OCI-M1 (cell line): ENCODE measurements around the gene NEIL1.
A peak's percentile ranks its signal among the peaks of the same experiment; 100 is the strongest.
"Not testable (repeated sequence)": the region's sequence is repeated elsewhere in the genome, so short reads cannot be mapped to it uniquely, and the experiment has no call there.

Source experiments
- DNase-seq: peaks from one replicate; lab custom pipeline; 2025; lab: John Stamatoyannopoulos, UW

Gene NEIL1

DNA sequence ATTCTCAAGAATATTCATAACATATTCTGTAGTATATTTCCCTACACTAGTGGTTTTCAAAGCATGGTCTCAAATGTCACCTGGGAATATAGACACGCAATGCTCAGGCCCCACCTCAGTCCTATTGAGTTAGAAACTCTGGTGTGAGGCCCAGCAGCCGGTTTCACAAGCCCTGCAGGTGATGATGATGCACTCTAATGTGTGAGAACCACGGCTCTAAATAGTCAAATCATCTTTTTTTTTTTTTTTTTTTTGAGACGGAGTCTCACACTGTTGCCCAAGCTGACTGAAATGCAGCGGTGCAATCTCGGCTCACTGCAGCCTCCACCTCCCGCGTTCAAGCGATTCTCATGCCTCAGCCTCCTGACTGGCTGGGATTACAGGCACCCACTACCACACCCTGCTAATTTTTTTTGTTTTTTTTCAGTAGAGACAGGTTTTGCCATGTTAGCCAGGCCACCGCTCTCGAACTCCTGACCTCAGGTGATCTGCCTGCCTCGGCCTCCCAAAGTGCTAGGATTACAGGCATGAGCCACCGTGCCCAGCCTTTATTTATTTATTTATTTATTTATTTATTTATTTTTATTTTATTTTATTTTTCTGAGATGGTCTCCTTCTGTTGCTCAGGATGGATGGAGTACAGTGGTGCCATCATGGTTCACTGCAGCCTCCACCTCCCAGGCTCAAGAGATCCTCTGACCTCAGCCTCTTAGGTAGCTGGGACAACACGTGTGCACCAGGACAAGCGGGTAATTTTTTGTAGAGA, 13.0 kb upstream of the NEIL1 start:
- DNase-seq, result not testable (repeated sequence)

DNA sequence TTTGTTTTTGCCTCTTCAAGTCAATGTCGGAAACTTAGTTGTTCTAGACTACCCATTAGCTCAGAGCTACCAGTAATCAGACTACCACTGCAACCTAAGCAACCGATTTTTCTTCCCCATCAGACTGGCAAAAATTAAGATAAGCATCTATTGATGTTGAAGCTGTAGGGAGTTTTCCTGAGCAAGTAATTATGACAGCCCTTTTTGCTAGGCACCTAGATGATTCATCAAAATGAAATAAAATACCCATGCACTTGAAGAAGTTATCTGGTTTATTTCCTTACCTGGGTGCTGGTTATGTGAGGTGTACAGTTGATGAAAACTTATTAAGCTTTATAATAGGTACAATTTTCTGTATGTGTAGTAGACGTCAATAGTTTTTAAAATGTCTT, 11.5 kb upstream of the NEIL1 start:
- no peak for DNase-seq

DNA sequence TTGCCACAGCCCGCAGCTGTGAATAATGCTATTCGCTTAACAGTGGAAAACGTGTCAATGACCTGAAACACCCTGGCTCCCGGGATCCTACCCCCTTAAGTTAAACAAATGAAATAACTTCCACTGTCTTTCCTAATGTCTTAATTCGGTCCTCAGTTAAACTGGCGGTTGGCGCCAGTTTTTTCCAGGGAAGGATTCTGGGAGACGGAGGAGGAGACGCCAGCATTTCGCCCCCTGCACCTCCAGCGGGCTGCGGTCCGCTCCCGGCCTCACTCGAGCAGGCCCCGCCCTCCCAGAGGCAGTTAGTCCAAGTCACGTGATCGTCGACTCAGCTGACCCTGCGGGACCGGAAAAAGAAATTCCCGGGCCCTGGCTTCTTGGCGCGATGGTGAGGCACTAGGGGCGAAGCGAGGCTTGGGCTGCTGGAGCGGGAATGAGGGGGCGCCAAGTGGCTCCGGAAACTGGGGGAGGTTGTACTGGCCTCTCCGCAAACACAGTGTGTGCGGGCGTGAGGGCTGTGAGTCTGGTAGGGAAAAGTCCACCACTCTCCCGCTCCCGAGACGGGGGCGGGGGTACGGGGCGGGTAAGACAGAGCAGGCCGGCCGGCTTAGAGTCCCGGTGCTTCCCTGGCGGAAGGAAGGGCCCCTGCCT, 11.0 kb upstream of the NEIL1 start, which contains the start of gene COMMD4:
Gene COMMD4 (plus strand): TSS at position 359 of the 651 bp plus-strand sequence. CDS start 27 bp downstream, at position 386.
- DNase-seq, result peak; percentile 95

GRCh38 chr15:75338661-75339240, 8.1 kb upstream of the NEIL1 start:
- no peak for DNase-seq

DNA sequence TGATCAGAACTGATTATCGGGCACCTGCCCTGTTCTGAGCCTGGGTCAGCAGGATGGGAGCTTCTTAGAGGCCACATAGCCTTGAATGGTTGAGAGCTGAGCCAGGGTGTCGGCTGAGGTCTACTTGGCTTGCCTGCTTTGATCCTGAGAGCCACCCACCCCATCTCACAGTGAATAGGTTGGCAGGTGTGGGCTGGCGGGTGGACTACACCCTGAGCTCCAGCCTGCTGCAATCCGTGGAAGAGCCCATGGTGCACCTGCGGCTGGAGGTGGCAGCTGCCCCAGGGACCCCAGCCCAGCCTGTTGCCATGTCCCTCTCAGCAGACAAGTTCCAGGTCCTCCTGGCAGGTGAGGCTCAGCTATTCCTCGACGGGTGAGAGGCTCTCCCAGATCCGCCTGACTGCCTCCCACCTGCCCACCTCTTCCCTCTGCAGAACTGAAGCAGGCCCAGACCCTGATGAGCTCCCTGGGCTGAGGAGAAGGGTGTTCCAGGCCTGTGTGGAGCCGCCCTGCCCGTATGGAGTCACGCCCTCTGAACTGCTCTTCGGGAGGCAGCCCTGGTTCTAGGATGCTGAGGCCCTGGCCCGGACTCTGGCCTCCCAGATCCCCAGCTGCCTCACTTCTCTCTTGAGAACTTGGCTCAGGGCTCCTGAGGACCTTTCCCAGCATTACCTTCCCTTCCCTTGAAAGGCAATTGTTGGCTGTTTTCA, 7.2 kb upstream of the NEIL1 start:
- DNase-seq, result no peak

DNA sequence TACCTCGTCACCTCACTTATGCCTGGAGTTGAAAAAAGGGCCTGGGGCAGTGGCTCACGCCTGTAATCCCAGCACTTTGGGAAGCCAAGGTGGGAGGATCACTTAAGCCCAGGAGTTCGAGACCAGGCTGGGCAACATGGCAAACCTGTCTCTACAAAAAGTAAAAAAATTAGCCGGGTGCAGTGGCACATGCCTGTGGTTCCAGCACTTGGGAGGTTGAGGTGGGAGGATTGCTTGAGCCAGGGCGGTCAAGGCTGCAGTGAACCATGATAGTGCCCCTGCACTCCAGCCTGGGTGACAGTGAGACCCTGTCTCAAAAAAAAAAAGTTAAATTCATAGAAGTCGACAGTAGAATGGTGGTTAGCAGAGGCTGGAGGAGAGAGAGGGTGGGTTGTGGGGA, 4.6 kb upstream of the NEIL1 start:
- DNase-seq, result no peak

GRCh38 chr15:75343953-75344352, 2.9 kb upstream of the NEIL1 start:
- not testable (repeated sequence) for DNase-seq

DNA sequence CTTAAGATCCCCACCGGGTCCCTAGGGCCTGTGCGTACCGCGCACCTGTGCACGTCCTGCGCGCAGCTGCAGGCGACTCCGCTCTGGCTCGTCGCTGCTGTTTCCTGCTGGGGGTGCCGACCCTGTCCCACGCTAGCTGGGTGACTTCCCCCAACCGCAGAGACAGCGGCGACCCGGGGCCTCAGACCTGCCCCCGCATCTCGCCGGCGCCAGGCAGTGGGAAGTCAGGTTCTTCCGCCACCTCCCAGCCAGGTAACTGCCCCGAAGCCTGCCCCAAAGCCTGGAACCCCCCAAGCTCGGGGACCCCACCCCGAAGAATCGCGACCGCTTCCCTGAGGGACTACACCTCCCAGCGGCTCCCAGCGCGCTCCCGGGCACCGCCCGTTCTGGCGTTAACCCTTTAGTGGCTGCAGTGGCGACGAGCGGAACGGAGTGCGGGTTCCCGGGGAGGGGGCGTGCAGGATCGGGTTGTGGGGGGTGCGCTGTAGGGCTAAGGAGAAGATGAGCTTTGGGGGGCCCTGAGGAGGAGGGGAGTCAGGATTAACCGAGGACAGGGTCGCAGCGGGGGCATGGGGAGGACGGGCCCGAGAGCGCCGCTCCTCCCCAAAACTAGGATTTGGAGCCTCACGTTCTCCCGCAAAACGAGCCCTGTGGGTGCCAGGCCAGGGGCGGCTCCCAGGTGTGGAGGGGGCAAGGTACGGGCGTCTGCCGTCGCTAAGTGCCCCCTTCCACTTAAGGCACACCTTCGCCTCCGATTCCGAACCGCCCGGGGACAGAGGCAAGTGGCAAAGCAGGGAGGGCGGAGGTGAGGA, 589 bp downstream of the NEIL1 start:
- DNase-seq, result peak; percentile 36

DNA sequence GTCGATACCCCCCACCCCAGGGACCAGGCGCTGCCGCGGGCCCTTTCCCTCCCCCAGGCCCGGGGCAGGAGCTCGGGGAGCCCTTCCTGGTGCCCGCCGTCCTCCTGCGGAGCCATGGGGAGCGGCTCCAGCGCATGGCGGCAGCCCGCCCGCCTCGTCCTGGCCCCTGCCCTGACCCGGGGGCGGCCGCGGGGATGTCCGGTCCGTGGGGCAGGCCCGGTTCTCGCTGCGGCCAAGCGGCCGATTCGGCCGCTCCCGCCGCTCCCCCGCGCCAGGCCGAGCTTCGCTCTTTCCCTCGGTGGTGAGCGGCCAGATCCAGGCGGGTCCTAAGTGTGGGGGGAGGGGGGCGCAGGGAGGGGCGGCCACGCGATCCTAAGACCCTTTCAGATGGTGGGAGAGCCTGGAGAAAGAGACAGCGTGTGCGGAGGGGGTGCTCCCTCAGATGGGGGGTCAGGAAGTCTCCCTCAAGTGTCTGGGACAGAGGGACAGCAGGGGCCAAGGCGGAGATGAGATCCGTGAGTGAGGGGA, 1.3 kb downstream of the NEIL1 start:
- no peak for DNase-seq

DNA sequence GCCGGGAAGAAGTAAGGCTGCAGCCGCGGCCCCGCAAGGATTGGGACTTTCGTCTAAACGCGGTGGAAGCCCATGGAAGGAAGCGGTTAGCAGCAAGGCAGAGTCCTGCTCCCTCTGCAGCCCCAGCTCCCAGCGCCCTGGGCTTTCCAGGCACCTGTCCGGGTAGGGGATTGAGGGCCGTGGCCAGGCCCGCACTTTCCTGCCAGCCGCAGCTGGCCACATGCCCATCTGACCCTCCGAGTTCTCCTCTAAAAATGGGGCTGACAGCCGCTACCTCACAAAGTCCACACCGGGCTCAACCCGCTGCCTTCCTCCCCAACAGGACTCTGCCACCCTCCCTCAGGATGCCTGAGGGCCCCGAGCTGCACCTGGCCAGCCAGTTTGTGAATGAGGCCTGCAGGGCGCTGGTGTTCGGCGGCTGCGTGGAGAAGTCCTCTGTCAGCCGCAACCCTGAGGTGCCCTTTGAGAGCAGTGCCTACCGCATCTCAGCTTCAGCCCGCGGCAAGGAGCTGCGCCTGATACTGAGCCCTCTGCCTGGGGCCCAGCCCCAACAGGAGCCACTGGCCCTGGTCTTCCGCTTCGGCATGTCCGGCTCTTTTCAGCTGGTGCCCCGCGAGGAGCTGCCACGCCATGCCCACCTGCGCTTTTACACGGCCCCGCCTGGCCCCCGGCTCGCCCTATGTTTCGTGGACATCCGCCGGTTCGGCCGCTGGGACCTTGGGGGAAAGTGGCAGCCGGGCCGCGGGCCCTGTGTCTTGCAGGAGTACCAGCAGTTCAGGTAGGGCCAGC, 1.9 kb downstream of the NEIL1 start:
- no peak for DNase-seq

- not testable (repeated sequence) for DNase-seq
Observed at GRCh38 chr15:75349351-75349669, 2.5 kb downstream of the NEIL1 start.

GRCh38 chr15:75349851-75350588, 3.2 kb downstream of the NEIL1 start:
- DNase-seq, result peak; percentile 71

GRCh38 chr15:75350601-75351361, 3.9 kb downstream of the NEIL1 start:
- DNase-seq, result no peak

- DNase-seq, result no peak
Observed at GRCh38 chr15:75352186-75353080, 5.6 kb downstream of the NEIL1 start.

DNA sequence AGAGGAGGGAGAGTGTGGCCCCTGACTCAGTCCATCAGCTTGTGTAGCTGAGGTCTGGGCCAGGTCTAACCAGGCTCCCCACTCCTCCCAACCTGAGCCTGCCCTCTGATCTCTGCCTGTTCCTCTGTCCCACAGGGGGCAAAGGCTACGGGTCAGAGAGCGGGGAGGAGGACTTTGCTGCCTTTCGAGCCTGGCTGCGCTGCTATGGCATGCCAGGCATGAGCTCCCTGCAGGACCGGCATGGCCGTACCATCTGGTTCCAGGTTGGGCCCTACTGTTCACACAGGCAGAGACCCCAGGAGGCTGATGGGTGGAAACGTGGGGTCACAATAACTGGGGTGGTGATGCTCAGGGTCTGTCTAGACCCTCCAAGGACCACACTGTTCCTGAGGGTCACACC, 6.8 kb downstream of the NEIL1 start:
- DNase-seq, result no peak

GRCh38 chr15:75354454-75354853, 7.6 kb downstream of the NEIL1 start:
- DNase-seq, result no peak

- no peak for DNase-seq
Observed at GRCh38 chr15:75355369-75355768, 8.5 kb downstream of the NEIL1 start.

DNA sequence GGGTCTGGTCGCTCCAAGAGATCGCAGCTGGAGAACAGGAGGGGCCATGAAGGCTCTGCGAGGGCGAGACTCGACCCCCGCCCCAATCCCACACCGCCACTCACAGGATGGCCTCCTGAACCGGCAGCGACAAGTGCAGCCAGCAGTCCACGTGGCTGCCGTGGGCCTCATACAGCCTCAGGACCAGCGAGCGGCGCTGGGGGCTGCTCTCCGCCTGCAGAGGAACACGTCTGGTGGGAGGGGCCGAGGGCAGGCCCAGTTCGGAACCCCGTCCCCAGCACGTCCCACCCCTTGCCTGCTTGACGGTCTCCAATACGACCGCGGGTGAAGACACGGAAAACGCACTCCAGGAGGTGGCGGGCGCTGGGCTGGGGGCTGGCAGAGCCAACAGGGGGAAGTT, 9.2 kb downstream of the NEIL1 start:
- DNase-seq, result no peak
